ENCODE measurements around the gene SLC35B2. TPM values are rescaled to one million over a fixed set of nuclear protein-coding genes. Genes with fewer than 3 reads are reported as not detected.

SLC35B2 gene
- total and polyA plus RNA-seq, 9 of the 15 experiments (the other 6 are each of a cell fraction or from before 2014, with no cell fraction given), result 14.5 to 59.1 (median 47.1) TPM

- peak; percentile 83; the same call in 1 of the 2 replicates for TF ChIP-seq CBX1 (IDR thresholded peaks at IDR 0.05; ENCODE audit: low read depth)
- TF ChIP-seq PHF20 (IDR thresholded peaks at IDR 0.05; ENCODE audit: partially characterized antibody), result peak; percentile 75
- peak; percentile 79 for TF ChIP-seq MGA (IDR thresholded peaks at IDR 0.05)
- peak; percentile 80 for TF ChIP-seq FOSL1 (tag; conservative IDR thresholded peaks at IDR 0.05)
- TF ChIP-seq CHD2 (IDR thresholded peaks at IDR 0.05; ENCODE audit: low read depth, low read length), result 0 out of 2 replicates have a peak, but pooled peaks have one; percentile 12
- TF ChIP-seq ZNF717 (CRISPR knock-in tag; IDR thresholded peaks at IDR 0.05), result no peak
- TF ChIP-seq PKNOX1 (IDR thresholded peaks at IDR 0.05), result 0 out of 2 replicates have a peak, but pooled peaks have one; percentile 20
- TF ChIP-seq MNT (conservative IDR thresholded peaks at IDR 0.05), result peak; percentile 73 to 82
- no peak for TF ChIP-seq SMARCC2 (IDR thresholded peaks at IDR 0.05; ENCODE audit: low read depth)
- TF ChIP-seq ZNF584 (CRISPR knock-in tag; IDR thresholded peaks at IDR 0.05; ENCODE audit: low read depth), result no peak
- TF ChIP-seq SP1 (CRISPR knock-in tag; IDR thresholded peaks at IDR 0.05), result peak; percentile 83
- no peak for TF ChIP-seq ZNF668 (CRISPR knock-in tag; IDR thresholded peaks at IDR 0.05)
- TF ChIP-seq LARP7 (IDR thresholded peaks at IDR 0.05), result peak; percentile 93
- TF ChIP-seq POLR2AphosphoS2 (IDR thresholded peaks at IDR 0.05; ENCODE audit: low read length), result 0 out of 2 replicates have a peak, but pooled peaks have one; percentile 58
- peak; percentile 69 for TF ChIP-seq ZBTB17 (CRISPR knock-in tag; IDR thresholded peaks at IDR 0.05)
Measured at GRCh38 chr6:44237813-44238433, 19.4 kb downstream of the SLC35B2 start (continued).

Data from K562 (cell line).